Lower leg skin (tissue), 4 donors: ENCODE data around the gene ARHGDIB. TPM values are rescaled to one million over a fixed set of nuclear protein-coding genes. Genes with fewer than 3 reads are reported as not detected.

Experiments used
- DNase-seq, 2 donors: peaks; one replicate each; pipeline ENCODE4 v3.0.0-alpha.2; 2019; ENCODE audit warnings: low spot score in 2 of 2
- H3K4me3 ChIP-seq: fragments of 200-600 bp; sonication (generic); 2 replicates; pipeline ENCODE4 v1.5.1; 2017; ENCODE audit warnings: mild to moderate bottlenecking, low read depth; ENCODE audit not compliant: poor library complexity, severe bottlenecking
- POLR2A ChIP-seq, 2 donors: fragments of 450-650 bp; IDR thresholded peaks; one replicate each; pipeline ENCODE4 v1.6.1; 2016 to 2017; ENCODE audit warnings: antibody characterized with exemption in 2 of 2, mild to moderate bottlenecking in 1 of 2, moderate library complexity in 1 of 2
- WGBS, 2 donors: methylation state at CpG; one replicate each; pipeline ENCODE4 v1.1.5; 2018; 5-methylcytosine and 5-hydroxymethylcytosine counted together
- intact Hi-C: fragments of 100-400 bp; cut with DNase I; formaldehyde crosslinking; loops from one replicate; pipeline ENCODE4 v1.15.0; 2023; ENCODE audit warnings: low total_unique reads
- total RNA-seq, 4 donors: library from RNA; depleted of rRNA; stranded (reverse); fragments of >200 nt; gene quantifications; one replicate each; pipeline ENCODE4 v1.1.0, GENCODE V29; 2016
- TF ChIP-seq, protein P1 (sequence below), 3 donors: fragments of 450-650 bp; IDR thresholded peaks; one replicate each; pipeline ENCODE4 v1.5.1; 2016; ENCODE audit warnings: antibody characterized with exemption in 3 of 3, mild to moderate bottlenecking in 3 of 3, moderate library complexity in 2 of 3

ARHGDIB gene
- total RNA-seq, 4 donors from 2014 or later = 44.9 to 84.7 (median 82.1) TPM

DNA sequence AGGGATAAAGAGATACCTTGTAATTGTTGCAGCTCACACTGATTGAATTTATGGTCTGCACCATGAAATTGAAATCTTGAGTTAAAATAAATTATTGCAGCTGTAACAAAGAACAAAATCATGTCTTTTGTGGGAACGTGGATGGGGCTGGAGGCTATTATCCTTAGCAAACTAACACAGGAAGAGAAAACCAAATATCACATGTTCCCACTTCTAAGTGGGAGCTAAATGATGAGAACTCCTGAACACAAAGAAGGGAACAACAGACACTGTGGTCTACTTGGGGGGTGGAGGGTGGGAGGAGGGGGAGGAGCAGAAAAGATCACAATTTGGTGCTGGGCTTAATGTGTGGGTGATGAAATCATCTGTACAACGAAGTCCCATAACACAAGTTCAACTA is 45.7 kb downstream of the ARHGDIB start:
- 60 to 63% methylated on average over 2 of the region's 2 CpGs for WGBS, 2 donors
- TF ChIP-seq POLR2A (IDR thresholded peaks at IDR 0.05) = no peak
- TF ChIP-seq, protein P1, sequence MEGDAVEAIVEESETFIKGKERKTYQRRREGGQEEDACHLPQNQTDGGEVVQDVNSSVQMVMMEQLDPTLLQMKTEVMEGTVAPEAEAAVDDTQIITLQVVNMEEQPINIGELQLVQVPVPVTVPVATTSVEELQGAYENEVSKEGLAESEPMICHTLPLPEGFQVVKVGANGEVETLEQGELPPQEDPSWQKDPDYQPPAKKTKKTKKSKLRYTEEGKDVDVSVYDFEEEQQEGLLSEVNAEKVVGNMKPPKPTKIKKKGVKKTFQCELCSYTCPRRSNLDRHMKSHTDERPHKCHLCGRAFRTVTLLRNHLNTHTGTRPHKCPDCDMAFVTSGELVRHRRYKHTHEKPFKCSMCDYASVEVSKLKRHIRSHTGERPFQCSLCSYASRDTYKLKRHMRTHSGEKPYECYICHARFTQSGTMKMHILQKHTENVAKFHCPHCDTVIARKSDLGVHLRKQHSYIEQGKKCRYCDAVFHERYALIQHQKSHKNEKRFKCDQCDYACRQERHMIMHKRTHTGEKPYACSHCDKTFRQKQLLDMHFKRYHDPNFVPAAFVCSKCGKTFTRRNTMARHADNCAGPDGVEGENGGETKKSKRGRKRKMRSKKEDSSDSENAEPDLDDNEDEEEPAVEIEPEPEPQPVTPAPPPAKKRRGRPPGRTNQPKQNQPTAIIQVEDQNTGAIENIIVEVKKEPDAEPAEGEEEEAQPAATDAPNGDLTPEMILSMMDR (IDR thresholded peaks at IDR 0.05) = no peak
- H3K4me3 ChIP-seq = no peak overlapping the region
- intact Hi-C loops = no loop called here
- no peak for DNase-seq

DNA sequence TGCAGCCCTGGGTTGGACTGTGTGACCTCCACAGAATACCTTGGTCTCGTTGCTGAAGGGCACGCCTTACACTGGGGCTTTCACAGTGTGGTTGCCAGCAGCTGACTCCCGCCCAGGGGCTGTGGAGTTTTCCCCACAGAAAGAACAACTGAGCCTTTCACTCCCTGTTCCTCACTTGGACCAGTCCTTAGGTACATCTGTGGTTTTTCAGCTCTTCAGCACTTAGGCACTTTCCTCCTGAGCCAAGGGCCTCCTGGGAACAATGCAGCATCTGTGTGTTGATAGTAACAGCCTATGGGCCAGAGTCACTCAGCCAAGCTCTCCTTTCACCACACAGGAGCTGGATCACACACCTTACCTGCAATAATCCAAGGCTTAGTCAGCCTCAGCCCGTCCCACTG is 48.0 kb downstream of the ARHGDIB start:
- no peak for TF ChIP-seq POLR2A (IDR thresholded peaks at IDR 0.05)
- TF ChIP-seq, protein P1 (IDR thresholded peaks at IDR 0.05) = no peak
- 46 to 54% methylated on average over 4 of the region's 4 CpGs for WGBS, 2 donors

DNA sequence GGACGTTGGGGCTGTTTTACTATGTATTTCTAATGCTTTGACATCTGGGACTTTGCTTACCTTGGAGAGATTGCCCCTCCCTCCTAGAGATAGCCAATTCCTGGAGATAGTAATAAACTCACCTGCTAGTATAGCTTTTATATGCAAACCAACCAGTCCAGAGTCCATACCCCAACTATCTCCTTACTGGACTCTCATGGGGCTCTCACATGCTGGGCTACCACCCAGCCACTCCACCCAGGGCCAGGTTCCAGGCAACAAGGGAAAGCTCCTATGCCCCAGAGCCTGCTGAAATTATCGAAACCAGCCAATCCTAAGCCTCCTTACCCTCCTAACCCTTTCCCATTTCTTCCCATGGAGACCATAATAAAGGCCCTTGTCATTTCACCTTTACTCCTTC is 50.3 kb downstream of the ARHGDIB start:
- 41 to 65% methylated on average over 2 of the region's 2 CpGs for WGBS, 2 donors
- no peak for TF ChIP-seq POLR2A (IDR thresholded peaks at IDR 0.05)
- TF ChIP-seq, protein P1 (IDR thresholded peaks at IDR 0.05) = no peak
- no peak overlapping the region for H3K4me3 ChIP-seq
- no peak for DNase-seq
- intact Hi-C loops = no loop called here

More for the DNA sequence above, 48.0 kb downstream of the ARHGDIB start:
- DNase-seq = peak in 1 of 2 donors; percentile 65
- intact Hi-C loops = no loop called here
- H3K4me3 ChIP-seq = no peak overlapping the region

DNA sequence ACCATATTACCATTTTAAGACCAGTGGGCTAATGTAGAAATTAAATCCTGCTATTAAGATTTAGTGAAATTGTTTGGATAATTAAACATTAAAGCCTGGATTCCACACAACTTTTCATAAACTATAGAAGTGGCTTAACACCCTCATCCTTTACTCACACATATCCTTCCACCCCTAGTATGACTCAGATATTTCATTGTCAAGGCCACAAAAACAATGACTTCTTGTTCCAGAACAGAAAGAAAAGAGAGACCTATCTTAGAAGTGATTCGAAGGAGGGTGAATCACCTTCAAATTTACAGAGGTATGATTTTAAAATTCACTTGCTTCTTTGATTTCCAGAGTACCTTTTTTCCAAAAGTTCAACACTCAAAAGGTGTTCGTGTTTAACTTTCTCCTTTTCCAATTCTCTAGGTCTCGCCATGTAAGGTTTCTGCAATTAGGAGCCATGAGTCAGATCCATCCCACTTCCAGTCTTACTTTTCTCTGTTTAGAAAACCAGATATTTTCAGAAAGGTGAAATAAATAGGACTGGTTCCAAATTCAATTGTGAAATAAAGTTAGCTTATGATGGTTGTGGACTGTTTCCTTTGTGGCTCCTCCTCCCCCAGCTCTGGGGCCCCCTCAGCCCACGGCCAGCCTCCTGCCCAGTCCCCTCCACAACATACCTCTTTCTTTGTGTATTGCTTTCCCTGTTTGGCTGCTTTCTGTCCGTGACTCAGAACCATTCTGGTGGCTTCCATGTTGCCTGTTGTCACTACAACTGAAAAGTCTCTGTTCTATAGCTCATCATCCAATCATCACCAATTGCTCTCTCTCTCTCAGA is 51.1 kb downstream of the ARHGDIB start:
- TF ChIP-seq POLR2A (IDR thresholded peaks at IDR 0.05) = no peak
- TF ChIP-seq, protein P1 (IDR thresholded peaks at IDR 0.05) = no peak
- H3K4me3 ChIP-seq = no peak overlapping the region
- intact Hi-C loops = no loop called here
- WGBS, 2 donors = 77 to 78% methylated on average over 5 of the region's 5 CpGs
- DNase-seq = no peak

DNA sequence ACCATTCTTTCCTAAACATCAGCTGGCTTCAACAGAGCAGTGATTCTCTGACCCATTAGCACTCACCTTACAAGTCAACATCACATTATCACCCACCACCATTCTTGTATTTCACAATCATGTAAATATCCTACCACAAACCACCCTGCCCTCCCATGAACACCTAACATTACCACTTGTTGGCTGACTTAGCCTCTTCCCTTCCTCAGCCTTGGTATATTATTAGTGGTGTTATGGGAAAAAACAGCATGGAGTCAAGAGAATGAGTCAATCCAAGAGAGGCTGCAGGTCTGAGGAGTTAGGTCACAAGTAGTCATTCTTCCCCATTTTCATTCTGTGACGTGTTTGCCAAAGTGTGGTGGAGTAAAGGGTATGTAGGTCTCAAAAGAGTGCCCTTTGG is 53.4 kb downstream of the ARHGDIB start:
- H3K4me3 ChIP-seq = no peak overlapping the region
- 91 to 100% methylated on average over 1 of the region's 1 CpG for WGBS, 2 donors
- TF ChIP-seq POLR2A (IDR thresholded peaks at IDR 0.05) = no peak
- TF ChIP-seq, protein P1 (IDR thresholded peaks at IDR 0.05) = no peak
- no peak for DNase-seq
- intact Hi-C loops = no loop called here
